T-helper 2 cell treated with Interferon-gamma antibody and Interleukin-4, amounts not matched to agents 5 μg/mL and 100 μg/mL, for 36 hours (primary cell): ENCODE results near the gene TTC28.
"Not testable (repeated sequence)": the region's sequence is repeated elsewhere in the genome, so short reads cannot be mapped to it uniquely, and the experiment has no call there.

ENCODE experiments used
- DNase-seq: peaks from one replicate; pipeline ENCODE4 v3.0.0; 2021; ENCODE audit warnings: low spot score
- H3K27ac Mint-ChIP-seq: one replicate; pipeline ENCODE4 v1.8.0; 2021; ENCODE audit warnings: mild to moderate bottlenecking, mixed read lengths
- H3K27me3 Mint-ChIP-seq: one replicate; pipeline ENCODE4 v1.8.0; 2021; ENCODE audit warnings: low read depth, mixed read lengths
- H3K36me3 Mint-ChIP-seq: one replicate; pipeline ENCODE4 v1.8.0; 2021; ENCODE audit warnings: low read depth, mixed read lengths
- H3K4me1 Mint-ChIP-seq: one replicate; pipeline ENCODE4 v1.8.0; 2021; ENCODE audit warnings: low read depth, mixed read lengths
- H3K4me3 Mint-ChIP-seq: one replicate; pipeline ENCODE4 v1.8.0; 2022; ENCODE audit warnings: mild to moderate bottlenecking, moderate library complexity, mixed read lengths
- H3K9me3 Mint-ChIP-seq: one replicate; pipeline ENCODE4 v1.8.0; 2021; ENCODE audit warnings: mixed read lengths

TTC28 gene

DNA sequence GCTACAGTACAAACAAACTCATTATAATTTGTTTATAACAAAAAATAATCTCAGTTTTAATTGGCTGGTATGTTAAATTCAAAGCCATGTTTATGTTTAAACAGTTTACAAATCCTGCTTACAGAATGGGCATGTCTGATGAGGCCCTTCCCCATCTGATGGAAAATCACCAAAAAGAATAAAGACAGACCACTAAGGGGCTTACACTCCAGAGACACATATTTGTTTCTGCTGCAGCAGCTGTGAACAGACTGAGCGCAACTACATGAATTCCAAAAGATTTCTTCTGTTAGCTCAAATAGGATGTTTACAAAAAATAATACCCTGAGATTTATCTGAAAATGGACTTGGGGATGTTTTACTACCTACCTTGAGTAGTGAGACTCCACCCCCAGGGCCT lies 585.9 kb downstream of the TTC28 start:
- Mint-ChIP-seq H3K36me3 (no peaks in the 10 kb centered on the region), H3K4me1 (no peaks in the 10 kb centered on the region), H3K27me3 (no peaks in the 10 kb centered on the region), H3K4me3 (no peak overlapping the region), H3K9me3 (no peaks in the 10 kb centered on the region), H3K27ac (no peak overlapping the region)
- DNase-seq = no peak

DNA sequence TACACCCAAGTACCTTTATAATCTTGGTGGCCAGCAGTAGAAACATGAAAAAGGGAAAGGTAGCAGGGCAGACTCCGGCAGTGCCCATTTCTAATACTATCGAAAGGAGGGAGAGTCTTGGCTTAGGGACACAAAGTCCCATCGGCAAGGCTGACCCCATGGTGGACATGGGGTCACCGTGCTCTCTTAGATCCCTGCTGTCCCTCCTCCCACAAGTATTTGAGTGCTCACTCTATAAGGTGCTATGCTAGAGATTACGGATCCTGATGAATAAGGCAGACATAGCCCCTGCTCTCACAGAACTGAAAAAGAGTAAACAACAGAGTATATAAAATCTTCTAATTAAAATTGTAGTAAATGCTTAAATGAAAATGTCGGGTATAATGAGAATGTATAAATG lies 588.2 kb downstream of the TTC28 start:
- H3K27me3 Mint-ChIP-seq = no peaks in the 10 kb centered on the region
- H3K36me3 Mint-ChIP-seq = no peaks in the 10 kb centered on the region
- DNase-seq = no peak
- H3K9me3 Mint-ChIP-seq = no peaks in the 10 kb centered on the region
- no peak overlapping the region for H3K4me3 Mint-ChIP-seq
- no peak overlapping the region for H3K27ac Mint-ChIP-seq
- H3K4me1 Mint-ChIP-seq = no peaks in the 10 kb centered on the region

DNA sequence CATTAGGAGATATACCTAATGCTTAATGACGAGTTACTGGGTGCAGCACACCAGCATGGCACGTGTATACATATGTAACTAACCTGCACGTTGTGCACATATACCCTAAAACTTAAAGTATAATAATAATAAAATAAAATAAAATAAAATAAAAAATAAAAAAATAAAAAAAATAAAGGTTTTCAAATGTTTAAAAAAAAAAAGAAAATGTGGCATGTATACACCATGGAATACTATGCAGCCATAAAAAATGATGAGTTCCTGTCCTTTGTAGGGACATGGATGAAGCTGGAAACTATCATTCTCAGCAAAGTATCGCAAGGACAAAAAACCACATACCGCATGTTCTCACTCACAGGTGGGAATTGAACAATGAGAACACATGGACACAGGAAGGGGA lies 590.1 kb downstream of the TTC28 start:
- not testable (repeated sequence) for H3K27me3 Mint-ChIP-seq, H3K9me3 Mint-ChIP-seq, H3K4me3 Mint-ChIP-seq, DNase-seq, H3K36me3 Mint-ChIP-seq, H3K27ac Mint-ChIP-seq, H3K4me1 Mint-ChIP-seq

DNA sequence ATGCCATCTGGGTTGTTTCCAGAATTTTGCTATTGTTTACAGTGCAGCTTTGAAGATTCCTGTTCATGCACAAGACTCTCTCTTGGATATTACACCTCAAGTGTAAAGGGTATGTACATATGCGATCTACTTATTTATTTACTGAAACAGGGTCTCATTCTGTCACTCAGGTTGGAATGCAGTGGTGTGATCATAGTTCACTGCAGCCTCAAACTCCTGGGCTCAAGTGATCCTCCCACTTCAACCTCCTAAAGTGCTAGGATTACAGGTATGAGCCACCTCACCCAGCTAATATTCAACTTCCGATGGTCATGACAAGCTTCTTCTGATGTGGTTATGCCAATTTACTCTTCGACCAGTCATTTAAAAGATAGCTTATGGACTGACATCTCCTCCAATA lies 602.5 kb downstream of the TTC28 start:
- Mint-ChIP-seq H3K27ac (no peak overlapping the region), H3K9me3 (no peaks in the 10 kb centered on the region), H3K4me3 (no peak overlapping the region), H3K4me1 (no peaks in the 10 kb centered on the region), H3K27me3 (no peaks in the 10 kb centered on the region), H3K36me3 (no peaks in the 10 kb centered on the region)
- no peak for DNase-seq

DNA sequence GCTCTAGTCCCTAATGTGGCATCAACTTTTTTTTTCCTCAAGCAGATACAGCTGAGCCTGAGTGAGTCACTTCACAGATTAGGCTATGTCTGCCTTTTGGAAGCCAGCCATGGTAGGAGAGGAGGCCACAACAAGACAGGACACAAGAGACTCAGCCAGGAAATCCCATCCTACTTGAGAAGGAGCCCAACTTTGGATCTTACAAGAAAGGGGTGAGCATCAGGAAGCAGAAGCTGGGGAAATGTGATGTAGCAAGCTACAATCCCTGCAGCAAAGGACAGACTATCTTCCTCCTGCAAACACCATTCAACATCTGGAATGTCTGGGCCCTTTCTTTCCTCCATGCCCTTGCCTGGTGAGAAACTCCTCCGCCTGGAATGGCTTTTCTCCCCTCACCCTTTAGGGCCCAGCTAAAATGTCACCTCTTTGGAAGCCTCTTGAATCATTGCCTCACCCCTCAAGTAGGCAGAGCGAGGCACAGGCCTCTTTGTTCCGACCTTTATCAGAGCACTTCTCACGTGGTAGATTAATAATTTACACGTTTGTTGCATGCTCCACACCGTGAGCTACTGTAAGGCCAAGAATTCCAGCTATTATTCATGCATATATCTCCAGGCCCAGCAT lies 604.2 kb downstream of the TTC28 start:
- Mint-ChIP-seq H3K4me3 (no peak overlapping the region), H3K4me1 (no peaks in the 10 kb centered on the region), H3K27ac (no peak overlapping the region), H3K36me3 (no peaks in the 10 kb centered on the region), H3K27me3 (no peaks in the 10 kb centered on the region), H3K9me3 (no peaks in the 10 kb centered on the region)
- no peak for DNase-seq

DNA sequence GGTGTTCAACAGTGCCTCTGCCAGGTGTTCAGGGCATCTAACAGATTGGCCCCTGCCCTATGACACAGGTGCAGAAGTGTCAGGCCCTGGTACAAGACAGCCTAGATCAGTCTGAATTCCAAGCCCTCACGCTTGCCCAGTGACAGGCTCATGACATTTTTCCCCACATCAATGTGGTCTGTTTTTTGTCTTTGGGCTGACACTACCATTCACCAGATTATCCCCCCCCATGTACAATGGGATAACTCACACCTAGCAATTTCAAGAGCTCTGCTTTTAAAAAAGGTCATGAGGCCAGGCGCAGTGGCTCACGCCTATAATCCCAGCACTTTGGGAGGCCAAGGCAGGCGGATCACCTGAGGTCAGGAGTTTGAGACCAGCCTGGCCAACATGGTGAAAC lies 605.1 kb downstream of the TTC28 start:
- H3K4me3 Mint-ChIP-seq = no peak overlapping the region
- no peaks in the 10 kb centered on the region for H3K9me3 Mint-ChIP-seq

DNA sequence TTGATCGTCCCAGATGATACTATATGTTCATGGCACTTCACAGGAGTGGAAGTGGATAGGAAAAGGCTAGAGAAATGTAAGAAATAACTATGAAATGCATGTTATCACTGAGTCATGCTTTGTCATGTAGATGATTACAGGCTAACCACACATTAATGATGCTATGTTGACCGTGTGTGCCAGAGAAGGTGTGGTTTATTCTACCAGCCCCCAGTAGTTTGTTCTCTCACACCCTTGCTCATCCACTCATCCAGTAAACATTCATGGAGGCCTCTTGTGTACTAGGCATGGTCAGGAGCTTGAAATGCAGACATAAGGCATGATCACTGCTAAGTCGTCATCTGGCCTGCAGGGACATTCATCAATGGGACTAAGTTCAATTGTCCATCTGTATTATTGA lies 607.6 kb downstream of the TTC28 start:
- Mint-ChIP-seq H3K4me1 (no peaks in the 10 kb centered on the region), H3K36me3 (no peaks in the 10 kb centered on the region), H3K4me3 (no peak overlapping the region), H3K27me3 (no peaks in the 10 kb centered on the region), H3K27ac (no peak overlapping the region), H3K9me3 (no peaks in the 10 kb centered on the region)
- DNase-seq = no peak

More for the DNA sequence above, 605.1 kb downstream of the TTC28 start:
- DNase-seq = no peak
- Mint-ChIP-seq H3K27ac (no peak overlapping the region), H3K36me3 (no peaks in the 10 kb centered on the region), H3K27me3 (no peaks in the 10 kb centered on the region), H3K4me1 (no peaks in the 10 kb centered on the region)

DNA sequence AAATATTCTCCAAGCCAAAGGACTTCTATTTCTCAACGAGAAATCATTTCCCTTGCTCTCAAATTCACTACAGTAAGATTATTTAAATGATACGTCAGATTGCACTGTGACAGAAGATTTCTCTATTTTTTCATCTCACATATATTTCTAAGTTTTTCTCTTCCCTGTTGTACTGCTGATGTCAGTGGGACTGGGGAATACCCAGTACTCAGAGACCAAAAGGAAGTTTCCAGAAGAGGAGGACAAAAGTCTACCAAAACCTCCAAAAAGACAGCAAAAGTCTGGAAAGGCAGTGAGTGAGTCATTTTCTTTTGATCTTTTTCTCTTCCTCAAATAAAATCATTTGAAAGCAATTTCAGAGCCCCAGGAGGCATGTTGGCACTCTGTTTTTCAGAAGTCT lies 610.8 kb downstream of the TTC28 start:
- H3K27ac Mint-ChIP-seq = no peak overlapping the region
- H3K4me1 Mint-ChIP-seq = no peaks in the 10 kb centered on the region
- no peaks in the 10 kb centered on the region for H3K9me3 Mint-ChIP-seq
- DNase-seq = no peak
- peaks cover 2% of the 10 kb centered on the region for H3K27me3 Mint-ChIP-seq
- H3K36me3 Mint-ChIP-seq = no peaks in the 10 kb centered on the region
- H3K4me3 Mint-ChIP-seq = no peak overlapping the region

DNA sequence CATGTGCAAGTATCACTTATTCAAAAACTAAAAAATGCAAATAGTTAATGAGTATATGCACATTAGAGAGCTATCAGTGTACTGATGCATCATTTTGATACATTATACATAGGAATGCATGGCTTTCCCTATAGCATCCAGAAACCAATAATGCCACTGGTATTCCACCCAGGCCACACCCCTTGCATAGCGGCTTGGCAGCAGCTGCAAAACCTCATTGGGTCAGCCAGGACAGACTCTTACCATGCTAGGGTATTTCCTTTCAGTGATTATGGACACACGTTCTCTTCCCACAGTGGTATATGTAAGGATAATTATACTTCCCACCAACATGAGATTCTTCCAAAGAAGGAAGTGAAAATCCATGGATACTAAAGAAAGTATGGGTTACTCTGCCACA lies 614.7 kb downstream of the TTC28 start:
- no peak overlapping the region for H3K4me3 Mint-ChIP-seq
- H3K4me1 Mint-ChIP-seq = peaks cover 2% of the 10 kb centered on the region
- peaks cover 3% of the 10 kb centered on the region for H3K9me3 Mint-ChIP-seq
- no peak overlapping the region for H3K27ac Mint-ChIP-seq
- no peaks in the 10 kb centered on the region for H3K36me3 Mint-ChIP-seq
- peaks cover 5% of the 10 kb centered on the region for H3K27me3 Mint-ChIP-seq
- no peak for DNase-seq

DNA sequence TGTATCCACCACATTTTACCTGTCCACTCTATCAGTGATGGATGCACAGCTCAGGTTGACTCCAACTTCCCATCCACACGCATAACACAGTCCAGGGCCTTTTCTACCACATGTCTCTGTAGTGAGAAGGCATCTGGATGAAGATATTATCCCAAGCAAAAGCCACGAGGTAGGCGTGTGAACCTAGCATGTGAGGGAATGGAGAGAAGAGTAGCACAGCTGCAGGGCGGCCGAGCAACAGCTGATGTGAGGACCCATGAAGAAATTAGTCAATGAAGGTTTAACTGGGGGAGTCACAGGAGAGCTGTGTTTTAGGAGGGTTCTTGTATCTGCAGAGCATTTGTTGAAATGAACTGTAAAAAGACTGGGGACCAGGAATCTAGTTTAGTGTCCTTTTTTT lies 616.0 kb downstream of the TTC28 start:
- peaks cover 3% of the 10 kb centered on the region for H3K9me3 Mint-ChIP-seq
- peaks cover 2% of the 10 kb centered on the region for H3K4me1 Mint-ChIP-seq
- no peak overlapping the region for H3K27ac Mint-ChIP-seq
- no peak for DNase-seq
- H3K36me3 Mint-ChIP-seq = no peaks in the 10 kb centered on the region
- no peak overlapping the region for H3K4me3 Mint-ChIP-seq
- peaks cover 9% of the 10 kb centered on the region for H3K27me3 Mint-ChIP-seq

DNA sequence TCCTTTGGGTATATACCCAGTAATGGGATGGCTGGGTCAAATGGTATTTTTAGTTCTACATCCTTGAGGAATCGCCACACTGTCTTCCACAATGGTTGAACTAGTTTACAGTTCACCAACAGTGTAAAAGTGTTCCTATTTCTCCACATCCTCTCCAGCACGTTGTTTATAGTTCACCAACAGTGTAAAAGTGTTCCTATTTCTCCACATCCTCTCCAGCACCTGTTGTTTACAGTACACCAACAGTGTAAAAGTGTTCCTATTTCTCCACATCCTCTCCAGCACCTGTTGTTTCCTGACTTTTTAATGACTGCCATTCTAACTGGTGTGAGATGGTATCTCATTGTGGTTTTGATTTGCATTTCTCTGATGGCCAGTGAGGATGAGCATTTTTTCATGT lies 619.0 kb downstream of the TTC28 start:
- not testable (repeated sequence) for H3K4me3 Mint-ChIP-seq, H3K27me3 Mint-ChIP-seq, H3K9me3 Mint-ChIP-seq, H3K36me3 Mint-ChIP-seq, DNase-seq, H3K4me1 Mint-ChIP-seq, H3K27ac Mint-ChIP-seq

DNA sequence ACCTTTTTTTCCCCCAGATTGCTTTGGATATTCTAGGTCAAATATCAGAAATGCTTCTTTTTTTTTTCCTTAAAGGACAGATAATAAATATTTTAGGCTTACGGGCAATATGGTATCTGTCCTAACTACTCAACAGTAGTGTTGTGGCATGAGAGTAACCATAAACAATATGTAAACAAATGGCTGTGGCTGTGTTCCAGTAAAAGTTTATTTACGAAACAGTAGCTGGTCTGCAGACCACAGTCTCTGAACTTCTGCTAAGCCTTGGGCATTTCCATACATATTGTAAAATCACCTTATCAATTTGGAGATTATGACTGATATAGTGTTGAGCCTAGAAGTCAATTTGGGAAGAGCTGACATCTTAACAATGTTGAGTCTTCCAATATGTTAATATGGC lies 621.6 kb downstream of the TTC28 start:
- Mint-ChIP-seq H3K9me3 (peaks cover 3% of the 10 kb centered on the region), H3K27me3 (peaks cover 10% of the 10 kb centered on the region), H3K4me1 (peaks cover 2% of the 10 kb centered on the region), H3K4me3 (no peak overlapping the region), H3K36me3 (no peaks in the 10 kb centered on the region), H3K27ac (no peak overlapping the region)
- DNase-seq = no peak

DNA sequence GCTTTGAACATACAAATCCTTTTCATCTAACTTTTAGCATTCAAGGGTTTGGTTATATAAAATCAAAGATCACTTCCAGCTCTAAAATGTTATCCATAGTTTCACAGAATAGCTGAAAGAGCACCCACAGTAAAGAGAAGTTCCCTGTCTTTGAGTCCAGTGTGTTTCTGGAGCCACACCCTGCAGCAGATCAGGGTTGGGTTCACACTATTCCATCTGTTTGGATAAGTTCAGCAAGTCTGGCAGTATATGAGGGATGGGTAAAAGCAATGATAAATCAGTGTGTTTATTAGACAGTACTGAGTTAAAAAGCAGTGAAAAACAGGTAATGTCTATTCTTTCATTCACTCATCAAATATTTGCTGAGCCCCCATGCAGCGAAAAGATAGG lies 624.8 kb downstream of the TTC28 start:
- peaks cover 10% of the 10 kb centered on the region for H3K27me3 Mint-ChIP-seq
- H3K9me3 Mint-ChIP-seq = no peaks in the 10 kb centered on the region
- DNase-seq = no peak
- H3K4me3 Mint-ChIP-seq = no peak overlapping the region
- no peaks in the 10 kb centered on the region for H3K4me1 Mint-ChIP-seq
- no peak overlapping the region for H3K27ac Mint-ChIP-seq
- no peaks in the 10 kb centered on the region for H3K36me3 Mint-ChIP-seq

DNA sequence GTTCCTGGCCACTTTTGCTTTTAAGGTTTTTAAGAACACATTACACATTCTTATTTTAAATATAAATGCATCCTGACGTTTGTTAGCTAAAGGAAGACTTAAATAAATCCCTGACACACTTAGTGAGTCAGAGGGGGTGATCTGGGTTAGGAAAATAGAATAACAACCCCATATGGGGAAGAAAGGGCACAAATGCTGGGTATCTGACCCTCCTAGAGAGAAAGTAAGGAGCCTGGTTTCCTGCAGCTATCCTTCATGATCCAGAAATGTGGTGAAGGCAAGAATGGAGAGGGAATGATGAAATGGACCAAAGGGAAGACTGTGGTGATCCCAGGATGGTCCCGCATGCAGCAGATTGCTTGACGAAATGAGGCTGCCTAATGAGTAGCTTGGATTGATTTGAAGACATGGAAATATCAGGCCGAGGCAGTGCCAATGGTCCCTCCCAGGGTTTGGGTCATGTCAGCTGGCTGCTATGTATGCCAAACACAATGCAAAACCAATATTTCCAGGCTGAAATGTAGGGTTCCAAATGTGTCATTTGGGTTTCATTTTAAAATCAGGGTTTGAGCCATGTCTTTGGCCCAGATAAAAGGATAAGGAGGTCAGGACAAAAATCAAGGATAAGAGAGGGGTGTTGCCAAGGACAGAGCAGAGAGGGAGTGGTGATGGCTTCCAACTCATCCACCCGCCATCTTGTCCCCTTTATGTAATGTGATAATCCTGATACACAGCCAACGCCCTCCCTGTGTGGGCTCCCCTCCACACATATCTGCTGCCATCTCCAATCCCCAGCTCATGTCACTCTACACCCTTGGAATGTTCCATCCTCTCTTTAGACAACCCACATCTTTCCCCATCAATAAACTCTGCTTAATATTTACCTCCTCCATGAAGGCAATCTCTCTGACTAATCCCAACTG lies 625.5 kb downstream of the TTC28 start:
- no peaks in the 10 kb centered on the region for H3K36me3 Mint-ChIP-seq
- peaks cover 10% of the 10 kb centered on the region for H3K27me3 Mint-ChIP-seq
- H3K4me3 Mint-ChIP-seq = no peak overlapping the region
- no peaks in the 10 kb centered on the region for H3K9me3 Mint-ChIP-seq
- no peak for DNase-seq
- no peaks in the 10 kb centered on the region for H3K4me1 Mint-ChIP-seq
- H3K27ac Mint-ChIP-seq = no peak overlapping the region
